Choroid plexus epithelial cell (primary cell): Measurements from ENCODE around the gene SLC41A1.

Source experiments
- DNase-seq: peaks from one replicate; pipeline ENCODE4 v3.0.0-alpha.2; 2010; ENCODE audit warnings: low read depth
- H3K4me3 ChIP-seq: 2 replicates; pipeline ENCODE4 v1.5.1; 2011; ENCODE audit warnings: low read depth, mild to moderate bottlenecking, control low read depth, low read length, moderate library complexity
- CTCF ChIP-seq: conservative IDR thresholded peaks from 2 replicates; pipeline ENCODE4 v1.5.1; 2011; ENCODE audit warnings: low read depth, mild to moderate bottlenecking, control low read depth, inconsistent platforms, low read length, moderate library complexity

The SLC41A1 gene

GRCh38 chr1:205809469-205809868 is 3.5 kb downstream of the SLC41A1 start:
- no peak for DNase-seq
- no peak overlapping the region for H3K4me3 ChIP-seq
- TF ChIP-seq CTCF, result peak; percentile 3

DNA sequence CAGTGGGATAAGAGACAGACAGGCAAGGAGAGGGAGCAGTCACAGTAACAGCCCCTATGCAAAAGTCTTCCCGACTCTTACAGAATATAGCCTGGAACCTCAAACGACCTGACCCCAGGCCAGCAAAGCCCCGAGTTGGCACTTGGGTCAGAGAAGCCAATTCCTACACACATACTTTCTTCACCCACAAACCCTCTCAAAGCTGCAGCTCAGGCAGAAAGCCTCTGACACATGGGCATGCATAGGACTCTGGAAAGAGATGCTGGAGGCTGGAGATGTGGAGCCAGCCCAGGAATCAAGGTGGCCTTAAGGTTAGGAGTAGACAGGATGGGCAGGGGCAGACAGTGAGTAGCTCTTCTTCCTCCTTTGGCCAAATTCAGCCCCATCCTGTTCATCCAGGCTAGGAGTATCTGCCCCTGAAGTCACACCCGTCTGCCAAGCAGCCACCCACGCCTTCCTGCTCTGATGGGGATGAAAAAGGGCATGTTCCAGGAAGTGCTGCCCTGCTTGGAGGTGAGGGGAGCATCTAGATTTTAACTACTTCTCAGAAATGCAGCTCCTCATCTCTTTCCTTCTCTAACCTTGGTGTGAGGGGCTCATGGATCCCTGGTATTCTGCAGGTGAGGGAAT is 7.8 kb downstream of the SLC41A1 start:
- no peak for TF ChIP-seq CTCF
- no peak overlapping the region for H3K4me3 ChIP-seq
- no peak for DNase-seq

- TF ChIP-seq CTCF, result no peak
- no peak for DNase-seq
- H3K4me3 ChIP-seq, result no peak overlapping the region
Observed at GRCh38 chr1:205804605-205805004, 8.4 kb downstream of the SLC41A1 start.

DNA sequence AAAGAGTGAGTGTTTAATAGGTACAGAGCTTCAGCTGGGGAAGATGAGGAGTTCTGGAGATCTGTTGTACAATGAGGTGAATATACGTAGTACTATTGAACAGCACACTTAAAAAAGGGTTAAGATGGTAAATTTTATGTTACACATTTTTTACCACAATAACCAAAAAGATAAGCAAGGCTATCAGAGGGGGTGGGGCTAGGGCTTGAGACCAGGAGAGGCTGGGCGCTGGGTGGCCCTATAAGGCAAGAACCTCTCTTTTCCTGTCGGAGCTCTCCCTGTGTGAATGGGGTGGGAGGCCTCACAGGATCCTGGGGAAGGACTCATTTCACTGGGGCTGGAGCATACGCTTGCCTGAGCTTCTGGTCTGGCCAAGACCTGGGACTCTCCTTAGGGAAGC is 9.0 kb downstream of the SLC41A1 start:
- no peak for TF ChIP-seq CTCF
- DNase-seq, result no peak
- no peak overlapping the region for H3K4me3 ChIP-seq

DNA sequence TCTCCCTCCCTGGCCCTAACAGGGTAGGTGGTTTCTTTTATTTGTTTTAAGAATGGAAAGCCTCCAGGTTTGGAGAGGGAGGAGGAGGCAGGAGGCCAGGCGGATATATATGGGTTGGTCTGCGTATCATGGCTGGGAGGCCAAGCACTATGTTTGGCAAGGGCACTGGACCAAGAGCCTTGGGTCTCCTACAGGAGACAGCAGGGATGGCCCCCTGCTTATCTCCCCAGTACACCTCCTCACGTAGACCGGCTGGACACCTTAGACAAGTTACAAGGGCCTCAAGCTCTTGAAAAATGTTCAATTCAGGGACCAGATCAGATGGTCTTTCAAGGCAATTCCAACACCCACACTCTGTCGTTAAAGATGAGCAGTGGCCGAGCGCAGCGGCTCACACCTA is 10.9 kb downstream of the SLC41A1 start:
- no peak for TF ChIP-seq CTCF
- H3K4me3 ChIP-seq, result no peak overlapping the region
- DNase-seq, result no peak

DNA sequence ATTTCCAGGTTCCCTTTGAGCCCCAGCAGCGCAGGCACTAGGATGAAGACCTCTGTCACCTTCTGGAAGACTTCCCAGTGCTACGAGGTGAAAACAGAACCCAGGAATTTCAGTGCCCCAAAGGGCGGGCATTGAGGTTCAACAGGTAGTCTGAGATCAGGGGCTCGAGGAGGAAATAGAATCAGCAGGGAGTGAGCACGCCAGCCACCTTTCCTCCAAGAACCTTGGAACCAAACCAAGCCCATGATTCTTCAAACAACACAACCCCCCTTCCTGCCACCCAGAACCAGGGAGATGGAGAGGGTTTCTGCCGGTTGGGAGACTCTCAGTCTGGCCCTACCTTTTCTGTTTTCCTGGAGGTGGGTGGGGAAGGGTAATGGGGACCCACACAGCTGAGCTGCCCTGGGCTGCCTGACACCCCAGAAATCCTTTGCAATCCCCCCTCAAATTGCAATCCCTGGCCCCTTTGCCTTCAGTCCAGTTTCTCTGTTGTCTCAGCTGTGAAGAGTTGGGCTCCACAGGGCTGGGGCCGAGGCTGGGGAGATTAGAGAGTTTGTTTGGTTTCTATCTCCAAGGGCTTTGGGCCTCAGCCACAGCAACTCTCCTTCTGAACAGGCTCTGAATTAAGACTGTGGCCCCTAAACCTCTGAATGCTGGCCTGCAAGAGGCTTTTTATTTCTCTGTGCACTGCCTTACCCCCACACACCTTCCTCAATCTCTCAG is 11.9 kb downstream of the SLC41A1 start:
- H3K4me3 ChIP-seq, result no peak overlapping the region
- no peak for TF ChIP-seq CTCF
- DNase-seq, result peak; percentile 27

DNA sequence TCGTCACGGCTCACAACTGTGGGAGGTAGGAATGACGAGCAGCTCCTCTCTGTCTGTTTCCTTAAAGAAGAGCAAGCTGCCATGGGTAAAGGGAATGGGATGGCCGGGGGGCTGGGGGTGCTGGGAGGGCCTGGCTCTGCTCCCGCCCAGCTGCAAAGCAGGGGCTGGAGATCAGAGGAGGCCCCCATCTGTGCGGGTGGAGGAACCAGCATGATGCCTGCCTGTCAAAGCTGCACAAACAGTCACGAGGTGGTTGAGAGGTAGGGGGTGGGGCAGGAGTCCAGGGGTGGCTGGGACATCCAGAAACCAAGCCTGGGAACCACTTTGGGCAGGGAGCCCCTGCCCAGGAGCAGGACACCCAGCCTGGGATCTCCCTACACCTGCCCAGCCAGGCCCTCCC is 12.6 kb downstream of the SLC41A1 start:
- TF ChIP-seq CTCF, result no peak
- H3K4me3 ChIP-seq, result no peak overlapping the region
- no peak for DNase-seq
